Amniotic stem cell (primary cell): Measurements from ENCODE around the gene PGAM4.
"Not testable (repeated sequence)": the region's sequence is repeated elsewhere in the genome, so short reads cannot be mapped to it uniquely, and the experiment has no call there.

Source experiments
- DNase-seq: peaks from one replicate; lab custom pipeline; 2025; lab: John Stamatoyannopoulos, UW

The PGAM4 gene

DNA sequence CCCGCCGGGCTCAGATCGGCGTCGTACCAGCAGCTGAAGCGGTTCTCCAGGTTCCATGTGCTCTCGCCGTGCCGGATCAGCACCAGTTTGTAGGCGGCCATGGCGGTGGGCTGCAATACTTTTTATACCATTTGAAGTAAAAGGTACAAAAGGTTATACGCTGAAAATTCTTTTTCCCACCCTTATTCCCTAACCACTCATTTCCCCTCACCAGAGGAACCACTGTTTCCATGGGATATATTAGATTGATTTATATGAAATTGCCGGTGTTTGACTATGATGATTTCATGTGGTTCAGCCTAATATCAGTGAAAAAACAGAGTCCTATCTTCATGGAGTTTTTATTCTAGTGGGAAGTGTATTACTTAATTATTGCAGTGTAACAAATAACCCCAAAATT lies at the start of gene PGAM4:
Gene PGAM4 (minus strand): TSS at position 101 of the 400 bp plus-strand sequence. CDS start 0 bp downstream, at position 101.
- no peak for DNase-seq

DNA sequence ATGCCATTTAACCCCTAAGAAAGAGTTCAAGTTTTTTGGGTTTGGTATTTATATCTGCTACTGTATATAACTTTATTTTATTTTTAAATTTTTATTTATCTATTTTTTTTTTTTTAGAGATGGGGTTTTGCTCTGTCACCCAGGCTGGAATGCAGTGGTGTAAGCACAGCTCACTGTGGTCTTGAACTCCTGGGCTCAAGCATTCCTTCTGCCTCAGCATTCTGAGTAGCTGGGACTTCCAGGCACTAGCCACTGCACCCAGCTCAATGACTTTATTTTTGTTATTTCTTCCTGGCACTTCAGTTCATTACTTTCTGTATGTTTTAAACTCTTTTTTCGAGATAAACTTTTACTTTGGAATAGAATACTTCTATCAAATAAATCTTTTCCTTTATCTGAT lies 42.4 kb upstream of the PGAM4 start:
- DNase-seq = no peak

DNA sequence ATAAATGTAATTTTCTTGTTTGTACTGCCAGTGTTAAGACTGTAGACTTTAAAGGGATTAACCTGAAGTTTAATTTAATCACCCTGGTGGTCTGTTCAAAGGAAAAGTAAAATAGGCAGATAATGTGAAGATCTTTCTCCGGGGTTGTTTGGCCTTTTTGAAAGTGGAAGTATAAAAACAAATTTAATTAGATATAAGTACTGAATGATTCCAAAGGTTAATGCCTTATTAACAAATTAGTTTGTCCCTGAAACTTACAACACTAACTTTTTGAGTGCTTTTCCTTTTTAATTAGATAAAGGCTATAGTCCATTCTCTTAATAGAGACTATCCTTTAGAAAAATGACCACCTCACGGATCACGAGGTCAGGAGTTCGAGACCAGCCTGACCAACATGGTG lies 10.4 kb upstream of the PGAM4 start:
- DNase-seq = no peak

DNA sequence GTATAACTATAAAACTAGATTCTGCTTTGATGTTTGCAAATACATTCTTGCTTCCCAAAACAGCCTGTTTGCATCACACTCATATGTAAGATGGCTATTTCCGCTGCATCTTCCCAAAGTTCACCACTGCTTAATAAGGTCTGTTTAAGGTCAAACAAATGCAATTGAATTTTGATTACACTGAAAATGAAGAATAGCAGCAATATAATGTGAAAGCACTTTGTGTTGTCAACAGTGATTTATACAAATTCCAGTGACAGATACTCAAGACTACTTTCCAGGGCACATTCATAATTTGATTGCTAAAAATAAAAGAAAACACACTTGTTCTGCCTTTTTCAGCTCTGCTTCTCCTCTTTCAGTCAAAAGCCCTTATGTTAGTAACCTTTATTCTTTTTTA lies 8.1 kb upstream of the PGAM4 start:
- no peak for DNase-seq

DNA sequence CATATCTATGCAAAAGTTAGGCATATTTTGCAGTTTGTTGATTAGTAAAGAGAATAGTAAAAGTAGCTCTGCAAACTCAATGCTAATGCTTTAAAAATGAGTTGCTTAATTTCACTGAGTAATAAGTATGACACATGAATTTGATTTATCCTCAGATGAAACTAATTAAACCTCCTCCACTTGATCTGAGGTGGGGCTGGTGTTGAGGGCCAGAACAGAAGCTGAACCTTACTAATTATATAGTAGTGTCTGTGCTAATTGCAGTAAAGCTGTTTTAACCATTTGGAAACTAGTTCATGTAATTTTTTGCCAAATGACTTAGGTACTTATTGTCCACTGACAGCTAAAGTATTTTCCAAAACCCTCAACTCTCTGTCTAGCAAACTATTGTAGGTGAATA lies 7.7 kb upstream of the PGAM4 start:
- DNase-seq = no peak

DNA sequence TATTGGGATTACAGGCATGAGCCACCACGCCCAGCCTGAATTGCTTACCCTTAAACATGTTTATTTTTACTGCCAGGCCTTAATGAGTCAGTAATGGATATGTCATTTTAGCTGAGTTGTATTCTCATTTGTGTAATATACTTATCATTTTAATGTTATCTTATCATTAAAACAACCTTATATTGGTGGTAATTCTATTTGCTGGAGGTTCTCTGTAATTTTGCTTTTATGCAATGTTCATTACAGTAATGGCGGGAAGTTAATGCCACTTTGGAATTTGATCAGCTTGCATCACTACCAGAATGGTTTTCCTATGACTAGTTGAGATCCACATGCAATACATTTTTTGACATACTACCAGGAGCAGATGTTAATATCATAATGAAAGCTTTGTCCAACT lies 6.3 kb upstream of the PGAM4 start:
- no peak for DNase-seq

DNA sequence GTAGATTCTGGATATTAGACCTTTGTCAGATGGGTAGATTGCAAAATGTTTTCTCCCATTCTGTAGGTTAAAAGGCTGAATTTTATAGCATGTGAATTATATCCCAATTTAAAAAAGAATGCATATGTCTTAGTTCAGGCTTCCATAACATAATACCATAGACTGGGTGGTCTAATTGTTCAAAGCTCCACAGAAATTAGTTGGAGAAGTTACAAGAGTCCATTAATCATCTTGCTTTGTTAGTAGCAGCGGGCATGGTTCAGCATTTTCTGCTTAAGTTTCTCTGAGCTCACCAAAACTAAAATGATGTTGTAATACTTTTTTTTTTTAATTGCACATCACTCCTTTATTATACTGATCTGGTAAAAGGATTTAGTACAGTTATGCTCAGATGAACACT lies 1.8 kb downstream of the PGAM4 start:
- no peak for DNase-seq

DNA sequence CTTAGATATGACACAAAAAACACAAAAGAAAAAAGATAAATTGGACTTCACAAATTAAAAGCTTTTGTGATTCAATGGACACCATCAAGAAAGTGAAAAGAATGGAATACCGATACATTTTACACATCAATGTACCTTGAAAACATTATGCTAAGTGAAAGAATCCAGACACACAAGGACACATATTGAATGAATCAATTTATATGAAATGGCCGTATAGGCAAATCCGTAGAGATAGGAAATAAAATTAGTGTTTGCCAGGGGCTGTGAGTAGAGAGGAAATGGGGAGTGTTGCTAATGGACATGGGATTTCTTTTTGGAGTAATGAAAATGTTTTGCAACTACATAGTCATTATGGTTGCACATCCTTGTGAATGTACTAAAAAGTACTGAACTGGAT lies 3.1 kb downstream of the PGAM4 start:
- DNase-seq = no peak

DNA sequence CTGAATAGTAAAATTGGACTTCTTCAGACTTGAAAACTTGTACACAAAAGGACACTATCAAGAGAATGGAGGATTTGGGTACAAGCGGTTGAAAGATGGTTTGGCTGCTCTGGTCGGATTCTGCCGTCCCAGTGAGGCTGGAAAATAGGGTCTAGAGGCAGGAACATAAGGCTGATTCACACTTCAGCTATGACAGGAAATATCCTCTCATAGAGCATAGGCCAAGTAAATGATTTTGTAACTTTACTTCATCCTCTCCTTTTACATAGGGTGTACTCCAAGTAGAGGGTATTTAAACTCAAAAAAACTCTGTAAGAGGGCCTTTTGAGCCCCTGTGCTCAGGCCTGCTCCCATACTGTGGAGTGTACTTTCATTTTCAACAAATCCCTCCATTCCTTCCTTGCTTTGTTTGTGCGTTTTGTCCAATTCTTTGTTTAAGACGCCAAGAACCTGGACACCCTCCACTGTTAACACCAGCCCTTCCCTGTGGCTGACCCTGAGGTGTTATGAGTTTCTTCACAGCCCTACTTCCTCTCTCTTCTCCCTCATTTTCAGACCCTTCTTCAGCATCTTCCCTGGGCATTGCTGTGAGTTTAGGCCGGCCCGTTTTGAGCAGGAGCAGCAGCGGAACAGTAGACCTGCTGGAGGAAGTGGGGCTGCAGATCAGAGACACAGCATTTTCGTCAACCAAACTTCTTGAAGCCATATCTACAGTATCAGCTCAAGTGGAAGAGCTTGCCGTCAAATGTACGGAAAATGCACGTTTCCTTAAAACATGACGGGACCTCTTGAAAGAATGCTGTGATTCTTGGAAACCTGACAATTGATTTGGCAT lies 7.2 kb downstream of the PGAM4 start:
- DNase-seq = no peak

DNA sequence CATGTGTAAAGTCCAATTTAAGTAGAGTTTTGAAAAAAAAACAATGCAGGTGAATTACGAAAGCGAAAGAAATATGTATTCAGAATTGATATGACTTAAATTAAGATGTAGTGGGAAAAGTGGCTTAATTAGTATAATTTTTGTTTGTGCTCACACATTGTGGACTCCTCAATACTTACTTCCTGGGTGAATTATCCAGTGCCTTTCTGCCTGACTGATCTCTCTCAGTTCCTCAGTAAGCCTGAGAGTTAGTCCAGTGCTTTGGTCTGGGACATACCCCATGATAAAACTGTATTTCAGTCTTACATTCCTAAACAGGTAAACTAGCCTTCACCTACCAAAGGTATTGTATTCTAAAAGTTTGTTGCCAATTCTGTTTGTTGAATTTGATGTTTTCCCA lies 8.4 kb downstream of the PGAM4 start:
- no peak for DNase-seq

DNA sequence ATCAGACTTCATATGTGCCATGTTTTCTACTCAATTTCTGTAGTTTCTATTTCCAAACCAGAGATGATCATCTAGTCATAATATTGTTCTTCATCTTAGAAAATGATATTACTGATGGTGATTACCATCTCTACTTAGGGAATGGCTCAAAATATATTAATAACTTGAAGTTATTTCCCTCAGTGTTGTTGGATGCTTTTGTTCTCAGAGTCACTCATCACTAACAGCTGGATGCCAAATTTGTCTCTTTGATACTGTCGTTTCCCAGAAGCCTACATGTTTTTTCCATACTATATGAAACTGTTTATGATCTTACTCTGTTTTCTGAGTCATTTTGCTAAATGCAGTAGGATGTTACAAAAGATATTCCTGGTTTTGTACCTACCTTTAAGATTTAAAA lies 8.9 kb downstream of the PGAM4 start:
- DNase-seq = no peak

DNA sequence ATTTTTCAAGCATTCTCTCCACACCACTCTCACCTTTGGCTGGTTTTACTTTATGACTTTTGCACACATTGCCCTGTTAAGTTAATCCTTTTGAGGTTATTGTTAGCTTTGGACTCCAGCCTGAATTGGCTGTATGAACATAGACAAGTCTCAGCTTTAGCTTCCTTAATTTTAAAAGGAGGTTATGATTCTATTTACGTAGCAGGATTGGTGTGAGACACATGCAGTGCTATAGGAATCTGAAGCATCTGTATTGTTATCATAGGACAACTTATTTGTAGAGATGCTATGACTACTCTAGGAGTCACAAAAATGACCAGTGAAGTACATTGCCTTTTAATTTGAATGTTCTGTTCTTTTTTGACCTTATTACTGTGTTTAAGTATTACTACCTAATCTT lies 15.7 kb downstream of the PGAM4 start:
- DNase-seq = no peak

DNA sequence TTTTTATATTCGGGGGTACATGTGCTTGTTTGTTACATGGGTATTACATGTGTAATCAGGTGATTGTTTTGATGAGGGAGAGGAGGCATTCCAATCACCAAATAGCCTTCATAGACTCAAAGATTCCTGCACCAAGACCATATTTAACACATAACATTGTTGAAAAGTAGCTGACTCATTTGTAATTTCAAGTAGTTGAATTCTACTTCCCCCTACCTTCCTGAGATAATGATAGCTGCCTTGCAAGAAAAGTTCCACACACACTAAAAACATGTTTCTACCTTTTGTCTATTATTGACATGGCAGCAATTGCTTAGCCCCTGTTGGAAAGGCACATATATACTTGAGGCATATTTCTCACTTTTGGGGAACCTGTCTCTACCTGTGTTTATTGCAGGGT lies 16.1 kb downstream of the PGAM4 start:
- no peak for DNase-seq

DNA sequence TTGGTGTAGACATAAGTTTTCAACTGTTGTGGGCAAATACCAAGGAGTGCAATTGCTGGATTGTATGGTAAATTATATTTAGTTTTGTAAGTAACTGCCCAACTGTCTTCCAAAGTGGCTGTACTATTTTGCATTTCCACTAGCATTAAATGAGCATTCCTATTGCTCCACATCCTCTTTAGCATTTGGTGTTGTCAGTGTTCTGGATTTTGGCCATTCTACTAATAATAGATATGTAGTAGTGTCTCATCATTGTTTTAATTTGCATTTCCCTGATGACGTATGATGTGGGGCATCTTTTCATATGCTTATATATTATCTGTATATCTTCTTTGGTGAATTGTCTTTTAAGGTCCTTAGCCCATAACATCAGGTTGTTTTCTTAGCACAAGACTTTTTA lies 17.3 kb downstream of the PGAM4 start:
- no peak for DNase-seq

DNA sequence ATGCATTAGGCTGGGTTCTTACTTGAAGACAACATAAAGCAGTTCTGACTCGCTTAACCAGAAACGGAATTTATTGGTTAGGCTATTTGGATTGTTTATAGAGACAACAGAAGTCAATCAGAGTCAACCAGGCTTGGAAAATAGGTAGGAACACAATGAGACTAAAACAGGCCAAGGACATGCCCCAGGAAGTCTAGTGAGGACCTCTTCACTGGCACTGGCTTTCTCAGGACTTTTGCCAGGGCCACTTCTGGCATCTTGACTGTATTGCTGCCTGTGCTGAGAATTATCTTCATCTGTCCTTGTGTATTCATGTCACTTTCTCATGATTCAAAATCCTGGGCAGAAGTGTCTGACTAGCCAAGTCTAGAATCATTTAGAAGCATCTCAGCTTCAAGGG lies 19.6 kb downstream of the PGAM4 start:
- DNase-seq = no peak

DNA sequence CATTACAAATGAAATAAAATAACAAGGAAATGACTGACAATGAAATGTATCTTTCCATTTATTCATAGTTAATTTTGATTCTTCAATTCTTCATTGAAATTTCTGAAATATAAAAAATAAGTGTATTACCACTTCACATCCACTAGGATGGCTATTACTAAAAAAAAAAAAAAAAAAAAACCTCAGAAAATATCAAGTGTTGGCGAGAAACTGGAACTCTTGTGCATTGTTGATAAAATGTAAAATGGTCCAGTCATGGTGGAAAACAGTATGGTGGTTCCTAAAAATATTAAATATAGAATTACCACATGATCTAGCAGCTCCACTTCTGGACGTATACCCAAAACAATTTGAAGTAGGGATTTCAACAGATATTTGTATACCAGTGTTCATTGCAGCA lies 22.9 kb downstream of the PGAM4 start:
- no peak for DNase-seq

DNA sequence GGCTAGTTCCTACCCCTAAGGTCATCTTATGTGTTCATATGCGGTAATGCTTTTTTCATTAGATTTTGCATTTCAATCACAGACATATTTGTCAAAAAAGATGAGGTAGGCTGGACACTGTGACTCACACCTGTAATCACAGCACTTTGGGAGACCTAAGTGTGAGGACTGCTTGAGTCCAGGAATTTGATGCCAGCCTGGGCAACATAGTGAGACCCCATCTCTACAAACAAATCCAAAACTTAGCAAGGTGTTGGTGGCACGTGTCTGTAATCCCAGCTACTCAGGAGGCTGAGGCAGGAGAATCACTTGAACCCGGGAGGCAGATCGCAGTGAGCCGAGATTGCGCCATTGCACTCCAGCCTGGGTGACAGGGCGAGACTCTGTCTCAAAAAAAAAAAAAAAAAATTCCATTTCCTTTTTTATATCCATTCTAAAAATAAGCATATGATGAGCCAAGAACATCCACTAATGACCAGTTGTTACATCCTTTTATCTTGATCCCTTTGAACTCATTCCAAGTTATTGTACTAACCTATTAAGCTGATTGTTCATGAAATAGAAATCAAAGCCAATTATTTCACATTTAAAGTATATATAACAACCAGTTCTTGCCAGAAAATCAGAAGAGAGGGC lies 23.4 kb downstream of the PGAM4 start:
- DNase-seq = no peak

DNA sequence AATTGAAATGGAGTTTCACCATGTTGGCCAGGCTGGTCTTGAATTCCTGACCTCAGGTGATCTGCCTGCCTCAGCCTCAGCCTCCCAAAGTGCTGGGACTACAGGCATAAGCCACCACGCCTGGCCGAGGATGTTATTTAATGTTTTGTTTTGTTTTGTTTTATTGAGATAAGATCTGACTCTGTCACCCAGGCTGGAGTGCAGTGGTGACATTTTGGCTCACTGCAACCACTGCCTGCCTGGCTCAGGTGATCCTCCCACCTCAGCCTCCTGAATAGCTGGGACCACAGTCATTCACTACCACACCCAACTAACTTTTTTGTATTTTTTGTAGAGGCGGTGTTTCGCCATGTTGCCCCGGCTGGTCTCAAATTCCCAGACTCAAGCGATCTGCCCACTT lies 24.4 kb downstream of the PGAM4 start:
- not testable (repeated sequence) for DNase-seq

DNA sequence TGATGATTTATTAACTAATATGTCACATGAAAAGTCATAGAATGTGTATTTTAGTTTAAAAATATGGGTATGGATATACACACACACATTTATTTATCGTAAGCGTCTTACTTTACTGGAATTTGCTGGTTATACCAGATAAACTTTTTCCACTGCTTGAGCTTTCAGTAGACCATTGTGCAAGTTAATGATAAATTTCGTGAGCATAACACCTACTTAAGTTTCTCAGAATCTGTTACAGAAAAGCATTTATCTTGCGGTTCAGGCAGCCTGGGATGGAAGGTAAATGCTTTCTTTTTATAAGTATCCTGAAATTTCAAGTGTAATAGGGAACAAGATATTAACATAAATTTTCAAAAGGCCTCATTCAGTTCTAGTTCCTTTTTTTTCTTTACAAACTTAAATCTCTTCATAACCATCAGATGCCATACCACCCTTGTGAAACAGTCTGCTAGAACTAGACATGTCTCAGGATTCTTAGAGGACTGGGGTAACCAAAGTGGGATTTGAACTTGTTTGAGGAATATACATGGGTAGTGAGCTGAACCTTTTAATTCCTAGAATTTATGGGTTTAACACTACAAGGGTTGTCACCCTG lies 31.3 kb downstream of the PGAM4 start:
- no peak for DNase-seq

DNA sequence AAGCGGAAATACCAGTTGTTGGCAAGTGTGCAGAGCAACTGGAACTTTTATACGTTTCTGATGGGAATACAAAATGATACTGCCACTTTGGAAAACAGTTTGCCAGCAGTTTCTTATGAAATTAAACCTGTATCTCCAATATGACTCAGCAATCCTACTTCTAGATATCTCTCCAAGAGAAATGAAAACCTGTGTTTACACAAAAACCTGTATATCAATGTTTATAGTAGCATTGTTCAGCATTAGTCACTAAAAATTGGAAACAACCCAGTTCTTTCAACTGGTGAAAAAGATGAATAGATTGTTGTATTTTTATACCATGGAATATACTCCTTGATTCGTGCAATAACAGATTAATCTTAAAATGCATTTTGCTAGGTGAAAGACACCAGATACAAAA lies 32.1 kb downstream of the PGAM4 start:
- no peak for DNase-seq

DNA sequence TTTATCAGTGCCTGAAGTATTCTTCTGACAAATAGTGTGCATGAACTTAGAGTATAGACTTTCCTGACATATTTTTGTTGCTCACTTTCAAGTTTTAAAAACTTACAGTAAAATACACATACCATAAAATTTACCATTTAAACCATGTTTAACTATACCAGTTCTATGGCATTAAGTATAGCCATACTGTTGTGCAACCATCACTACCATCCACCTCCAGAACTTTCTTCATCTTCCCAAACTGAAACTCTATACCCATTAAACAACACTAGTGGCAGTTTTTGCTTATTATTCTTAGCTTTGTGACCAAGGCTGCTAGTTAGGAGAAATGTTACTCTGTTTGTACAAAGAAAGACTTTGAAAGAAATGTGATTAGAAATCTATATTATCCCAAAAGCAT lies 33.1 kb downstream of the PGAM4 start:
- DNase-seq = no peak

DNA sequence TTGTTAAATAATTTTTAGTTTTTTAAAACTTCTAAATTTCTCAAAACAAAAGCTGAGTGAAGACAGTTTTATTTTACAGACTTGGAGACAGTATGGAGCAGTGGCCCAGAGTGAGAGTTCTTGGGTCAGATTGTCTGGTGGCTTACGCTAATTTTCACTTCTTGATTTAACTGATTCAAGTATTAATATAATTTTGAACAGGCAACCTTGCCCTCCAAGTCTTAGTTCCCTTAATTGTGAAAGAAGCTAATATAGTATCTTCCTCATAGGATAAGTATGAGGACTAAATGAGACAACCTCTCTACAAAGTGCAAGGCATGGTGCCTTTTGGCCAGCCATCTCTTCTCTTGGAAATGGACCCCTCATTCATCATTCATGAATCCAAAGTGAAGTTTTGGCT lies 33.6 kb downstream of the PGAM4 start:
- DNase-seq = no peak

DNA sequence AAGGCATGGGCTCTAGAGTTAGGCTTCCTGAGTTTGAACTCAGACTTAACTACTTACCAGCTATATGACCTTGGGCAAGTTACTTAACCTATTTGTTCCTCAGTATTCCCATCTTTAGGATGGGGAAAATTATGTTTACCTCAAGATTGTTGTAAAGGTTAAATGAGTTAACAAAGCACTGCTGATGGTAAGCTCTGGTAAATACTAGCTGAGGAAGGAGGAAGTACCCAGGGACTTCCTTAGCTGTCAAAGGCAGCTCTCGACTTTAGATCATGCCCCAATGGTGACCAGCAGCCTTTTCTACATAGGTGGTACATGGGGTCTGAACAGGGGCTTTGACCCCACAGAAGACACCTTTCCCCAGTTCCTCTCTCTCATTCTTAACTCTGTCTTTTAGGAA lies 38.9 kb downstream of the PGAM4 start:
- DNase-seq = no peak

DNA sequence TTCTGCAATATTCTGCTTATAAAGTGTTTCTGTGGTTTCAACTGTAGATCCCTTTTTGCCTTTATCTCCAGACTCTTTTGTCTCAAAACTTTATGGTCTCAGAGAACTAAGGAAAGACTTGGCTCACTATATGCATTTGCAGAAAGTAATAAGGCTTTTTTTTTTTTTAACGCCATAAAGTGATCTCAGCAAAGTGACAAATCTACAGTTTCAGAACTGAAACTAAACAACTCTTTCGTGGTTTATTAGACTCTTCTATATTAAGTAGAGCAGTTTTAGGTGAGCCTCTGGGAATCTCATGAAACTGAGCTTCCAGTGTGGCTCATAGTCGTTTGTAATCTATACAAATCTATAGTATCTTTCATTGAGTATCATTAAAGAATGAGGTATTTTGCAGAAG lies 43.7 kb downstream of the PGAM4 start:
- DNase-seq = no peak
